HepG2 (cell line): ENCODE data around the gene P4HTM. TPM values are rescaled to one million over a fixed set of nuclear protein-coding genes. Genes with fewer than 3 reads are reported as not detected.

Experiments used
- ATF3 ChIP-seq: sonication (generic); formaldehyde crosslinking; IDR thresholded peaks from 2 replicates; pipeline ENCODE4 v1.4.0; 2020; ENCODE audit warnings: missing genetic modification reagents
- BATF2 ChIP-seq: sonication (generic); formaldehyde crosslinking; IDR thresholded peaks from 2 replicates; pipeline ENCODE4 v1.8.0; 2022; ENCODE audit warnings: mild to moderate bottlenecking, missing genetic modification reagents, moderate library complexity
- EEA1 ChIP-seq: sonication (generic); formaldehyde crosslinking; IDR thresholded peaks from 2 replicates; pipeline ENCODE4 v1.5.1; 2020; ENCODE audit warnings: mild to moderate bottlenecking, missing genetic modification reagents, borderline replicate concordance
- GPBP1L1 ChIP-seq: sonication (generic); formaldehyde crosslinking; IDR thresholded peaks from 2 replicates; pipeline ENCODE4 v1.5.0; 2020; ENCODE audit warnings: mild to moderate bottlenecking, missing genetic modification reagents
- IKZF5 ChIP-seq: IDR thresholded peaks from 2 replicates; pipeline ENCODE4 v1.6.1; 2018; ENCODE audit warnings: missing genetic modification reagents, mild to moderate bottlenecking, missing compliant biosample characterization
- JUND ChIP-seq: sonication (generic); formaldehyde crosslinking; IDR thresholded peaks from 2 replicates; pipeline ENCODE4 v1.8.0; 2022; ENCODE audit warnings: mild to moderate bottlenecking, missing genetic modification reagents
- ZNF496 ChIP-seq: sonication (generic); formaldehyde crosslinking; IDR thresholded peaks from 2 replicates; pipeline ENCODE4 v1.8.1; 2023; ENCODE audit warnings: mild to moderate bottlenecking, moderate library complexity, missing genetic modification reagents; ENCODE audit not compliant: insufficient replicate concordance
- polyA plus RNA-seq, 8 experiments: library from polyadenylated mRNA; depleted of rRNA in 3 of 8; stranded (reverse) in 7 of 8; unstranded in 1 of 8; fragments of >200 nt; fragmentation: Illumina TruSeq in 4 of 8; extraction: Trizol in 4 of 8; gene quantifications; 2 replicates each; pipeline versions ENCODE4 v1.2.1 to v1.2.3, GENCODE V29; 2011 to 2016; ENCODE audit warnings: low read depth in 4 of 8, missing spikeins in 1 of 8, mixed read lengths in 1 of 8; ENCODE audit not compliant: insufficient read depth in 1 of 8
- total RNA-seq, 5 experiments: library from RNA; depleted of rRNA; stranded (reverse); fragments of >200 nt; fragmentation: Illumina TruSeq; extraction: Trizol; gene quantifications; 2 replicates each; pipeline ENCODE4 v1.2.3, GENCODE V29; 2016; ENCODE audit warnings: low read depth in 1 of 5
- TF ChIP-seq, protein P1 (sequence below): sonication (generic); formaldehyde crosslinking; IDR thresholded peaks from 2 replicates; pipeline ENCODE4 v1.4.0; 2020; ENCODE audit warnings: missing genetic modification reagents
- TF ChIP-seq, protein P2 (sequence below): sonication (generic); formaldehyde crosslinking; conservative IDR thresholded peaks from 2 replicates; pipeline ENCODE4 v1.4.0; 2020; ENCODE audit warnings: missing genetic modification reagents

The P4HTM gene
- total and polyA plus RNA-seq, 2 of the 13 experiments (the other 11 are each of a cell fraction or from before 2014, with no cell fraction given) = 0.01 TPM; not detected in 1

DNA sequence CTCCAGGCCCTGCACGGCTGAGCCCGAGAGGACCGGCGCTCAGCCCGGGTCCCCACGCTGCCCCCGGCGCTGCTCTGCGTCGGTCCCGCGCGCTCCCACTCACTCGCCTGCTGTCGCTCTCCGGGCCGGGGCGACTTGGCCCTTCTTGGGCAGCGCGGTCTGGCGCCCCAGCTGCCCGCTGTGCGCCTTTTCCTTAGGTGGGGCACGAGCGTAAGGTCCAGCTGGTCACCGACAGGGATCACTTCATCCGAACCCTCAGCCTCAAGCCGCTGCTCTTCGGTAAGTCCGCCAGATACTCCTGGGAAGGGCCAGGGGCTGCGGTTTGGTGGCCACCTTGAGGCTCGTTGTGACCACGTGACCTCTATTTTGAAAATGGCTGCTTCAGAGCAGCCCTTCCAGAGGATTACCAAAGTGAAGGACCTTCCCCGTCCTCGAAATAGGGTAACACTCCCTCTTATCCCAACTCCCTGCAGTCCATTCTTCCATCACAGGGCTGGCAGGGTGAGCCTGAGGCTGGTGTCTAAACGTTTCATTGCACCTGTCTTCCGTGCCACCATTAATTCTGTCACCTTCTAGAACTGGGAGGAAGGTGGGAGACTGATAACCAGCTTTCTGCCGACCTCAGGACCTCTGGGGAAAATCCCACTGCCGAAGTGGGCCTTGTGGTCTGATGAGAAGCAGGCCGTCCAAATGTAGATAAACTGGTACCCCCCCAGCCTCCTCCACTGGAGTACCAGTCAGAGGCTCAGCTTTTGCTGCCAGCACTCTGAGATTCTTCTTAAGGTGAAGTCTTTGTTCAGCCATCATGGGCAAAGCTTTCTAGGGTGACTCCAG, 812 bp downstream of the P4HTM start (continued):
- TF ChIP-seq IKZF5 (CRISPR knock-in tag) (no peak), ZNF496 (no peak), JUND (CRISPR knock-in tag) (no peak), BATF2 (no peak), GPBP1L1 (CRISPR knock-in tag) (no peak), ATF3 (no peak), EEA1 (CRISPR knock-in tag) (no peak)
- TF ChIP-seq, protein P1, sequence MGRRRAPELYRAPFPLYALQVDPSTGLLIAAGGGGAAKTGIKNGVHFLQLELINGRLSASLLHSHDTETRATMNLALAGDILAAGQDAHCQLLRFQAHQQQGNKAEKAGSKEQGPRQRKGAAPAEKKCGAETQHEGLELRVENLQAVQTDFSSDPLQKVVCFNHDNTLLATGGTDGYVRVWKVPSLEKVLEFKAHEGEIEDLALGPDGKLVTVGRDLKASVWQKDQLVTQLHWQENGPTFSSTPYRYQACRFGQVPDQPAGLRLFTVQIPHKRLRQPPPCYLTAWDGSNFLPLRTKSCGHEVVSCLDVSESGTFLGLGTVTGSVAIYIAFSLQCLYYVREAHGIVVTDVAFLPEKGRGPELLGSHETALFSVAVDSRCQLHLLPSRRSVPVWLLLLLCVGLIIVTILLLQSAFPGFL (CRISPR knock-in tag) = no peak
- TF ChIP-seq, protein P2, sequence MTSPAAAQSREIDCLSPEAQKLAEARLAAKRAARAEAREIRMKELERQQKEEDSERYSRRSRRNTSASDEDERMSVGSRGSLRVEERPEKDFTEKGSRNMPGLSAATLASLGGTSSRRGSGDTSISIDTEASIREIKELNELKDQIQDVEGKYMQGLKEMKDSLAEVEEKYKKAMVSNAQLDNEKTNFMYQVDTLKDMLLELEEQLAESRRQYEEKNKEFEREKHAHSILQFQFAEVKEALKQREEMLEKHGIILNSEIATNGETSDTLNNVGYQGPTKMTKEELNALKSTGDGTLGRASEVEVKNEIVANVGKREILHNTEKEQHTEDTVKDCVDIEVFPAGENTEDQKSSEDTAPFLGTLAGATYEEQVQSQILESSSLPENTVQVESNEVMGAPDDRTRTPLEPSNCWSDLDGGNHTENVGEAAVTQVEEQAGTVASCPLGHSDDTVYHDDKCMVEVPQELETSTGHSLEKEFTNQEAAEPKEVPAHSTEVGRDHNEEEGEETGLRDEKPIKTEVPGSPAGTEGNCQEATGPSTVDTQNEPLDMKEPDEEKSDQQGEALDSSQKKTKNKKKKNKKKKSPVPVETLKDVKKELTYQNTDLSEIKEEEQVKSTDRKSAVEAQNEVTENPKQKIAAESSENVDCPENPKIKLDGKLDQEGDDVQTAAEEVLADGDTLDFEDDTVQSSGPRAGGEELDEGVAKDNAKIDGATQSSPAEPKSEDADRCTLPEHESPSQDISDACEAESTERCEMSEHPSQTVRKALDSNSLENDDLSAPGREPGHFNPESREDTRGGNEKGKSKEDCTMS (CRISPR knock-in tag) = no peak
